HL-60 (cell line): ENCODE measurements around the gene KCNG2.

Experiments used
- DNase-seq, 2 experiments: peaks; one replicate each; pipeline ENCODE4 v3.0.0-alpha.2; 2010 to 2020; ENCODE audit warnings: low read depth in 1 of 2, low spot score in 1 of 2
- H3K27ac ChIP-seq: fragments of 250-450 bp; sonication (Bioruptor Pico); replicated peaks from 2 replicates; pipeline ENCODE4 v1.5.1; 2020; ENCODE audit warnings: mild to moderate bottlenecking, moderate library complexity
- H3K27me3 ChIP-seq: fragments of 250-450 bp; sonication (Bioruptor Pico); 2 replicates; pipeline ENCODE4 v1.5.1; 2021; ENCODE audit warnings: mild to moderate bottlenecking, moderate library complexity; ENCODE audit not compliant: insufficient read depth, poor library complexity, severe bottlenecking
- H3K4me3 ChIP-seq: replicated peaks from 2 replicates; pipeline ENCODE4 v1.5.1; 2011; ENCODE audit warnings: mild to moderate bottlenecking, control low read depth, low read length; ENCODE audit not compliant: insufficient read depth
- GABPA ChIP-seq: IDR thresholded peaks from 2 replicates; pipeline ENCODE4 v1.6.1; 2012; ENCODE audit warnings: low read depth
- POLR2AphosphoS5 ChIP-seq: IDR thresholded peaks from 2 replicates; pipeline ENCODE4 v1.6.1; 2012; ENCODE audit warnings: low read depth
- SPI1 ChIP-seq: IDR thresholded peaks from 2 replicates; pipeline ENCODE4 v1.6.1; 2012; ENCODE audit warnings: low read depth, mild to moderate bottlenecking, borderline replicate concordance
- TF ChIP-seq, protein P1 (sequence below): IDR thresholded peaks from one replicate; pipeline ENCODE4 v1.5.1; 2011; ENCODE audit warnings: low read length, control low read depth, inconsistent platforms; ENCODE audit not compliant: insufficient read depth
- TF ChIP-seq, protein P2 (sequence below): IDR thresholded peaks from 2 replicates; pipeline ENCODE4 v1.6.1; 2012; ENCODE audit warnings: low read depth; ENCODE audit not compliant: insufficient replicate concordance

Gene KCNG2

DNA sequence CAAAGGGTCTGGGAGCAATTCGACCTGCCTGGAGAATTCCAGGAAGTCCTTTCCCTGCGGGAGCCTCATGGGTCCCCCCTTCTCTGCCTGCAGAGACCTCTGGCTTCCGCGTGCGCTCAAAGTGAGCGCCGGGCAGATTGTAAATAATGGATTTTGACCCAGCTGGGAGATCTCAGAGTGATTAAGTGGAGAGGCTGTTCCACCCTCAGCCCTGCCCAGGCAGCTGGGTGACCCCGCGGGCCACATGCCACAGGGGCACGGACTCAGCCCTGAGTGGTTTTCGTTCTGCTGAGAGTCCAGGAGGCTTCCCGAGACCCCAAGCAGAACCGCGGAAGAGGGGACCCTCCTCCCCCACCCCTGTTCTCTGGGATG, 1.2 kb downstream of the KCNG2 start:
- Histone ChIP-seq H3K27me3 (peaks cover 6% of the 10 kb centered on the region), H3K27ac (peak overlapping the region; percentile 57), H3K4me3 (peak overlapping the region; percentile 48)
- TF ChIP-seq POLR2AphosphoS5 (no peak), GABPA (no peak), SPI1 (no peak)
- TF ChIP-seq, protein P1, sequence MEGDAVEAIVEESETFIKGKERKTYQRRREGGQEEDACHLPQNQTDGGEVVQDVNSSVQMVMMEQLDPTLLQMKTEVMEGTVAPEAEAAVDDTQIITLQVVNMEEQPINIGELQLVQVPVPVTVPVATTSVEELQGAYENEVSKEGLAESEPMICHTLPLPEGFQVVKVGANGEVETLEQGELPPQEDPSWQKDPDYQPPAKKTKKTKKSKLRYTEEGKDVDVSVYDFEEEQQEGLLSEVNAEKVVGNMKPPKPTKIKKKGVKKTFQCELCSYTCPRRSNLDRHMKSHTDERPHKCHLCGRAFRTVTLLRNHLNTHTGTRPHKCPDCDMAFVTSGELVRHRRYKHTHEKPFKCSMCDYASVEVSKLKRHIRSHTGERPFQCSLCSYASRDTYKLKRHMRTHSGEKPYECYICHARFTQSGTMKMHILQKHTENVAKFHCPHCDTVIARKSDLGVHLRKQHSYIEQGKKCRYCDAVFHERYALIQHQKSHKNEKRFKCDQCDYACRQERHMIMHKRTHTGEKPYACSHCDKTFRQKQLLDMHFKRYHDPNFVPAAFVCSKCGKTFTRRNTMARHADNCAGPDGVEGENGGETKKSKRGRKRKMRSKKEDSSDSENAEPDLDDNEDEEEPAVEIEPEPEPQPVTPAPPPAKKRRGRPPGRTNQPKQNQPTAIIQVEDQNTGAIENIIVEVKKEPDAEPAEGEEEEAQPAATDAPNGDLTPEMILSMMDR: no peak
- TF ChIP-seq, protein P2, sequence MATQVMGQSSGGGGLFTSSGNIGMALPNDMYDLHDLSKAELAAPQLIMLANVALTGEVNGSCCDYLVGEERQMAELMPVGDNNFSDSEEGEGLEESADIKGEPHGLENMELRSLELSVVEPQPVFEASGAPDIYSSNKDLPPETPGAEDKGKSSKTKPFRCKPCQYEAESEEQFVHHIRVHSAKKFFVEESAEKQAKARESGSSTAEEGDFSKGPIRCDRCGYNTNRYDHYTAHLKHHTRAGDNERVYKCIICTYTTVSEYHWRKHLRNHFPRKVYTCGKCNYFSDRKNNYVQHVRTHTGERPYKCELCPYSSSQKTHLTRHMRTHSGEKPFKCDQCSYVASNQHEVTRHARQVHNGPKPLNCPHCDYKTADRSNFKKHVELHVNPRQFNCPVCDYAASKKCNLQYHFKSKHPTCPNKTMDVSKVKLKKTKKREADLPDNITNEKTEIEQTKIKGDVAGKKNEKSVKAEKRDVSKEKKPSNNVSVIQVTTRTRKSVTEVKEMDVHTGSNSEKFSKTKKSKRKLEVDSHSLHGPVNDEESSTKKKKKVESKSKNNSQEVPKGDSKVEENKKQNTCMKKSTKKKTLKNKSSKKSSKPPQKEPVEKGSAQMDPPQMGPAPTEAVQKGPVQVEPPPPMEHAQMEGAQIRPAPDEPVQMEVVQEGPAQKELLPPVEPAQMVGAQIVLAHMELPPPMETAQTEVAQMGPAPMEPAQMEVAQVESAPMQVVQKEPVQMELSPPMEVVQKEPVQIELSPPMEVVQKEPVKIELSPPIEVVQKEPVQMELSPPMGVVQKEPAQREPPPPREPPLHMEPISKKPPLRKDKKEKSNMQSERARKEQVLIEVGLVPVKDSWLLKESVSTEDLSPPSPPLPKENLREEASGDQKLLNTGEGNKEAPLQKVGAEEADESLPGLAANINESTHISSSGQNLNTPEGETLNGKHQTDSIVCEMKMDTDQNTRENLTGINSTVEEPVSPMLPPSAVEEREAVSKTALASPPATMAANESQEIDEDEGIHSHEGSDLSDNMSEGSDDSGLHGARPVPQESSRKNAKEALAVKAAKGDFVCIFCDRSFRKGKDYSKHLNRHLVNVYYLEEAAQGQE: no peak
- peak in 1 of 2 experiments; percentile 27 for DNase-seq

DNA sequence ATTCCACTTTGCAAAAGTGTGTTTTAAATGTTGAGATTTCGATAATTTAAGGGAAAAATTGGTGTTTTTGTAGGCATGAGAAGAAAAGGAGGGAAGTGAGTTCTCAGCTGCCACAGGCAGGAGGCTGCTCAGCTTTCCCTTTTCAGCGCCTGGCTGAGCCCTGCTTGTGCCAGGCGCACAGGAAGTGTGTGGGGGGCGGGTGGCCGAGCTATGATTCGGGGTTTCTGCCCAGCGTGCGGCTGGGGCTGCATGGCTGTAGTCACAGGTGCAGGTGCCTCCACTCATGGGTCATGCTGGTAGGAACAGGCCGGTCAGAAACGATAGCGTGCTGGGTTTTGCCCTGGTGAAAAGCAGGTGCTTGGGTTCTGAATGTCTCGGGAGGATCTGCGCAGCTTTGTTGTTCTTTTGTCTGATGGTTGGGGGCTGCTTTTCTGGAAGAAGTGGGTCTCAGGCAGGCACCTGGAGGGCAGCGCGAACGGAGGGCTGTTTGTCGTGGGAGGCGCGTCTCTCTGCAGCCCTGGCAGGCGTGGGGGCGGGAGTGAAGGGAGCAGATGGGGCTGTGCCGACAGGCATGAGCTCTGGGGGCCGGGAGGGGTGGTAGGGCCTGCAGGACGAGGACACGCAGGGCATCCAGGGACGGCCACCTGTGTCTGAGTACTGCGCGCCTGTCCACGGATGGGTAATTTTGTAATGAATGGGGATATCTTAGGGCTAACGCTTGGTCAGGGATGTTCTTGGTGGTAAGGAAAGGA, 2.1 kb downstream of the KCNG2 start:
- no peak overlapping the region for H3K4me3 ChIP-seq
- no peak overlapping the region for H3K27ac ChIP-seq
- TF ChIP-seq, protein P2: no peak
- TF ChIP-seq GABPA: 0 out of 2 replicates have a peak, but pooled peaks have one; percentile 17
- peak; percentile 78 for TF ChIP-seq SPI1
- H3K27me3 ChIP-seq: peaks cover 6% of the 10 kb centered on the region
- peak in 1 of 2 experiments; percentile 59 for DNase-seq

DNA sequence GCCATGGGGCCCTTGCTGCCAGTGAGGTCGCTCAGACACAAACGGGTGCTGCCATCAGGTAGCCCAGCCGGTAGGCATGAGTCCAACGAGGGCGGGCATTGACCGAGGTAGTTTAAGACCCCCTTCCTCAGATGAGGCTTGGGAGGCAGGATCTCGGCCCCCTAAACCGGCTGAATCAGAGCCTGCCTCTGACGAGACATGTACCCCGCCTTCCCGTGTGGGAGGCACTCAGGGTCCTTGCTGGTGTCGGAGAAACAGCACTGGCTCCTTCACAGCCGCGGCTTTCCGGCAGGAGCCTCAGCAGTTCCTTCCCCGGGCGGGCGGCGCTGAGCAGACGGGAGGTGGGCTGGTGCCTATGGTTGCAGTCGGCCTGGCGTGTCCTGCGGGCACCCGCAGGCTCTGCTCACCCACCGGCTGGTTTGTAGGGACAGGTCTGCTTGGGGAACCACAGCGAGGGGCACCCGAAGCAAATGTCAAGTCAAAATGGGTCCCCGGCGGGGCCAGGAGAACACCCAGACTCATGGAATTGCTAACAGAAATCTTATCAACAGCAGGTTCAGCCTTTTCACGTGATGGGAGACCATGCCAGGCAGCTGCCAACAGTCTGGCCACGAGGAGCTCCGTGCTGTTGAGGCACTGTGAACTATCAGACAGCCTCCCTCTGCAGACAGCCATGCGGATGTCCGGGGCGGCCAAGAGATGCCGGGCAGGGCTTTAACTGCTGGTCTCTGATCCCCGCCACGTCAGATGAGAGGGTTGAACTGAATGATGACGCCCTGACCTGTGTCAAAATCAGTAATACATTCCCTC, 2.8 kb downstream of the KCNG2 start:
- DNase-seq: no peak
- TF ChIP-seq, protein P1: no peak
- TF ChIP-seq POLR2AphosphoS5 (no peak), SPI1 (no peak), GABPA (no peak)
- TF ChIP-seq, protein P2: no peak
- H3K4me3 ChIP-seq: no peak overlapping the region
- no peak overlapping the region for H3K27ac ChIP-seq
- peaks cover 6% of the 10 kb centered on the region for H3K27me3 ChIP-seq
